HEK293 (cell line): Measurements from ENCODE around the gene SIK2.

ENCODE experiments used
- CTCF ChIP-seq: fragments of 450-650 bp; formaldehyde crosslinking; IDR thresholded peaks from 2 replicates; pipeline ENCODE4 v1.5.1; 2016; ENCODE audit warnings: missing biosample characterization, missing genetic modification characterization
- KLF1 ChIP-seq: fragments of 450-650 bp; formaldehyde crosslinking; IDR thresholded peaks from 2 replicates; pipeline ENCODE4 v1.5.1; 2016; ENCODE audit warnings: missing biosample characterization, missing genetic modification characterization
- KLF16 ChIP-seq: fragments of 450-650 bp; formaldehyde crosslinking; IDR thresholded peaks from 2 replicates; pipeline ENCODE4 v1.5.1; 2017; ENCODE audit warnings: missing biosample characterization, missing genetic modification characterization
- MEIS1 ChIP-seq: sonication (generic); formaldehyde crosslinking; IDR thresholded peaks from 2 replicates; pipeline ENCODE4 v1.8.1; 2022; ENCODE audit warnings: missing genetic modification reagents, mild to moderate bottlenecking, borderline replicate concordance
- ZFP41 ChIP-seq: fragments of 450-650 bp; formaldehyde crosslinking; IDR thresholded peaks from 2 replicates; pipeline ENCODE4 v1.5.1; 2016; ENCODE audit warnings: missing biosample characterization, missing genetic modification characterization, borderline replicate concordance
- ZFP69B ChIP-seq: fragments of 450-650 bp; formaldehyde crosslinking; IDR thresholded peaks from 2 replicates; pipeline ENCODE4 v1.5.1; 2016; ENCODE audit warnings: missing biosample characterization, missing genetic modification characterization
- ZNF157 ChIP-seq: fragments of 450-650 bp; formaldehyde crosslinking; IDR thresholded peaks from 2 replicates; pipeline ENCODE4 v1.5.1; 2016; ENCODE audit warnings: missing biosample characterization, missing genetic modification characterization
- ZNF18 ChIP-seq: fragments of 450-650 bp; formaldehyde crosslinking; IDR thresholded peaks from 2 replicates; pipeline ENCODE4 v1.5.1; 2016; ENCODE audit warnings: missing biosample characterization, missing genetic modification characterization
- ZNF24 ChIP-seq: fragments of 450-650 bp; formaldehyde crosslinking; IDR thresholded peaks from 2 replicates; pipeline ENCODE4 v1.5.1; 2016; ENCODE audit warnings: missing biosample characterization, missing genetic modification characterization
- ZNF555 ChIP-seq: fragments of 450-650 bp; formaldehyde crosslinking; conservative IDR thresholded peaks from 2 replicates; pipeline ENCODE4 v1.5.1; 2017; ENCODE audit warnings: missing biosample characterization, mild to moderate bottlenecking, missing genetic modification characterization, inconsistent platforms
- ZNF580 ChIP-seq: fragments of 450-650 bp; formaldehyde crosslinking; IDR thresholded peaks from 2 replicates; pipeline ENCODE4 v1.5.1; 2016; ENCODE audit warnings: missing biosample characterization, missing genetic modification characterization
- ZNF629 ChIP-seq: fragments of 450-650 bp; formaldehyde crosslinking; IDR thresholded peaks from 2 replicates; pipeline ENCODE4 v1.5.1; 2017; ENCODE audit warnings: missing biosample characterization, missing genetic modification characterization
- ZNF768 ChIP-seq: fragments of 450-650 bp; formaldehyde crosslinking; IDR thresholded peaks from 2 replicates; pipeline ENCODE4 v1.5.1; 2018; ENCODE audit warnings: missing biosample characterization, mild to moderate bottlenecking, missing genetic modification characterization
- ZSCAN23 ChIP-seq: fragments of 450-650 bp; formaldehyde crosslinking; IDR thresholded peaks from 2 replicates; pipeline ENCODE4 v1.5.1; 2016; ENCODE audit warnings: missing biosample characterization, missing genetic modification characterization

DNA sequence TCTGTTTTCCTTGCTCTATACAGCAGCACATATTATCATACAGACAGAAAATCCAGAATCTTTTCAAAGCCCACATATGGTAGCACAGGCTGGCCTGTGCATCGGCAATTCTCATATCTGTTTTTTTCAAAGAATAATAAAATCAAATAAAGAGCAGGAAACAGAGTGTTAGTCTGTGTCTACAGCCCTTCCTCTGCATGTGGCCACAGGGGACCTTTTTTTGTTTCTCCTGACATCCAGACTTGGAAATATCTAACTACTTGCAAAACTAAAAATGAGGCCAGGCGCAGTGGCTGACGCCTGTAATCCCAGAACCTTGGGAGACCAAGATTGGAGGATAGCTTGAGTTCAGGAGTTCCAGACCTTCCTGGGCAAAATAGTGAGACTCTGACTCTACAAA is 41.4 kb upstream of the SIK2 start:
- TF ChIP-seq ZFP41 (tag by site-specific recombination) (no peak), ZNF24 (tag by site-specific recombination) (no peak), ZNF555 (tag by site-specific recombination) (no peak), CTCF (tag by site-specific recombination) (no peak), ZNF18 (no peak), ZFP69B (tag by site-specific recombination) (no peak), KLF16 (no peak), ZSCAN23 (no peak), ZNF157 (tag by site-specific recombination) (no peak), MEIS1 (no peak), KLF1 (tag by site-specific recombination) (no peak), ZNF768 (tag by site-specific recombination) (no peak), ZNF629 (tag by site-specific recombination) (no peak), ZNF580 (no peak)
